Esophagus muscularis mucosa (tissue), 3 donors: ENCODE measurements around the gene CPED1.
"Not testable (repeated sequence)": the region's sequence is repeated elsewhere in the genome, so short reads cannot be mapped to it uniquely, and the experiment has no call there.

Experiments used
- CTCF ChIP-seq, 3 experiments: fragments of 200-600 bp in 2 of 3; fragments of 450-650 bp in 1 of 3; sonication (generic) in 2 of 3; IDR thresholded peaks; one replicate each; pipeline ENCODE4 v1.5.1; 2017 to 2019; ENCODE audit warnings: antibody characterized with exemption in 3 of 3, mild to moderate bottlenecking in 2 of 3, moderate library complexity in 1 of 3
- POLR2A ChIP-seq: fragments of 450-650 bp; IDR thresholded peaks from one replicate; pipeline ENCODE4 v1.6.1; 2017; ENCODE audit warnings: antibody characterized with exemption, moderate library complexity, mild to moderate bottlenecking, low read depth

DNA sequence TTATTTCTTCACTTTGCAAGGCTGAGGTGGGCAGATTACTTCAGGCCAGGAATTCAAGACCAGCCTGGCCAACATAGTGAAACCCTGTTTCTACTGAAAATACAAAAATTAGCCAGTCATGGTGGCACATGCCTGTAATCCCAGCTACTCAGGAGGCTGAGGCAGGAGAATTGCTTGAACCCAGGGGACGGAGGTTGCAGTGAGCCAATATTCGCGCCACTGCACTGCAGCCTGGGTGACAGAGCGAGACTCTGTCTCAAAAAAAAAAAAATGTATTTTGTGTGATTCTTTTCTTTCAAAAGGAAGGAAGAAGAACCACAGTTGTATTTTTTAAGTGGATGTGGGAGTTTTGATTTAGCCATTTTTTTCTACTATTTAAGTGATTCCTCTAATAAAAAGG lies 195.4 kb downstream of the CPED1 start:
- not testable (repeated sequence) for TF ChIP-seq CTCF (IDR thresholded peaks at IDR 0.05); POLR2A
